Measurements from ENCODE around the gene C6orf132.
A peak's percentile ranks its signal among the peaks of the same experiment; 100 is the strongest.

Gene C6orf132, protein sequence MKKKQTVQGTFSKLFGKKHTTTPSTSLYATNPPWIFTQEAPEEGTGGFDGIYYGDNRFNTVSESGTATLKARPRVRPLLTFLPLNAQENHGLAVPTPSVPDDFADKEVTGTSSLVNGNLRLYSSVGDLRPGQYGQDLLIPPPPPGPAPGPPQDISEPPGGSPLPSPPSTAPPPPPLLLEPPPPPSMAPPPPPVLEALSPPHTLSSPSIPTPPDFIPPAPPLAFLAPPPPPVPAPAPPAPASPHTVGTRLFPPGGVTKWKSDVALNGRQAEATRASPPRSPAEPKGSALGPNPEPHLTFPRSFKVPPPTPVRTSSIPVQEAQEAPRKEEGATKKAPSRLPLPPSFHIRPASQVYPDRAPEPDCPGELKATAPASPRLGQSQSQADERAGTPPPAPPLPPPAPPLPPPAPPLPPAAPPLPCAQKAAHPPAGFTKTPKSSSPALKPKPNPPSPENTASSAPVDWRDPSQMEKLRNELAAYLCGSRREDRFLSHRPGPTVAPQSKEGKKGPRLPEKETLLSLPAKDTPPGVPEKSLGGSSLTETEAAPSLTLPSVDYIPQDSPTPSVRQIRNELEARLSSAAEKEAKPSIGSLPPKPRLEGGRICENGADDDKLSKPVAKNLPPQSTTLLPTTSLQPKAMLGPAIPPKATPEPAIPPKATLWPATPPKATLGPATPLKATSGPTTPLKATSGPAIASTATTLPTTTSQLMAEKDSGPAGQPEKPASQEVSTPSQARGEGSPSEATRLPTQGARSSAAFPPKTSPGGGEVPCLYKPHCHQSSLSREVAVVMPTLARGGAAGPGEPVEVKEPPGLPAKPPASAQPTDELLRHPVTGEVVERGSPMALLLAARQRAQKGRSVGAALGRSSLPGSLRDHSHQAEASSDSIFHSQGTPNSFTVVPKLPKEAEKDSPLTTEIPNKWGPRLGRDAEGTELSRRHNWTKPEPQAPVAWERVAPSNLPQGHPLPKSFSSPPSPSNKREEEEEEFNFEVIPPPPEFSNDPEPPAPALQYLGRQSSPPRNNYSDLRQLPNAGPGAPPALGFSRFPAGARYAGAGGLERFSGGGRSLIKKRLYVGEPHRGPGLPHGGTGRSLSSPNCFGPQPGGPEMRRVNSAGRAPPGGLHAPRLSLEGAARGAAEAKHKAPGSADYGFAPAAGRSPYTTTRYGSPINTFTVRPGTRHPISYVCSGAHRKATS

DNA sequence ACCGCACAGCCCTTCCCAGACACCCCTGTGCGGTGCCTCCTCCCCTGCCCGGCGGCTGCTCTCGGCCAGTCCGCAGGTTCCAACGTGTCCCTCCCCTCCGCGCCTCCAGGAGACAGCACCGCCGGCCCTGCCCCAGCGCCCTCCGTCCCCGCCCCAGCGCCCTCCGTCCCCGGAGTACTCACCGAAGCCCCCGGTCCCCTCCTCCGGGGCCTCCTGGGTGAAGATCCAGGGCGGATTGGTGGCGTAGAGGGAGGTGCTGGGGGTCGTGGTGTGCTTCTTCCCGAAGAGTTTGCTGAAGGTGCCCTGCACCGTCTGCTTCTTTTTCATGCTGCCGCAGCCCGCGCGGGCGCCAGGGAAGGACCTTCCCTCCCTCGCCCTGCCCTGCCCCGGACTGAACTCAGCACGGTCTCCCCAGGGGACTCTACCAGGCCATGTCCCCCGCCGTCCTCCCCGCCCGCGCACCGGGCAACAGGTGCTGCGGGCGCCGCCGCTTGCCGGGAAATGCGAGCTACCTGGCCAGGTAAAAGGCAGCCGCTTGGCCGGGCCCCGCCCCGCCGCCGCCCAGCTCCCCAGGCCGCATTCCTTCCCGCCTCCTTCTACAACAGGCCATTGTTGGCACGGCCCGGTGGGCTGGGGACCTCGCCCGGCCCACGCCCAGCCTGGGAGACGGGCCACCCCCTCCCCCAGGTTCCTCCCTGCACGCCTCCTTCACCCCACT is at the start of gene C6orf132:
Gene C6orf132 (minus strand): TSS at position 503 of the 718 bp plus-strand sequence. CDS start 176 bp downstream, at position 327.
- TF ChIP-seq POLR2A (IDR thresholded peaks at IDR 0.05; ENCODE audit: low read length) (no peak), GATA1 (IDR thresholded peaks at IDR 0.05; ENCODE audit: low read depth, low read length) (no peak)
- DNase-seq, result no peak

DNA sequence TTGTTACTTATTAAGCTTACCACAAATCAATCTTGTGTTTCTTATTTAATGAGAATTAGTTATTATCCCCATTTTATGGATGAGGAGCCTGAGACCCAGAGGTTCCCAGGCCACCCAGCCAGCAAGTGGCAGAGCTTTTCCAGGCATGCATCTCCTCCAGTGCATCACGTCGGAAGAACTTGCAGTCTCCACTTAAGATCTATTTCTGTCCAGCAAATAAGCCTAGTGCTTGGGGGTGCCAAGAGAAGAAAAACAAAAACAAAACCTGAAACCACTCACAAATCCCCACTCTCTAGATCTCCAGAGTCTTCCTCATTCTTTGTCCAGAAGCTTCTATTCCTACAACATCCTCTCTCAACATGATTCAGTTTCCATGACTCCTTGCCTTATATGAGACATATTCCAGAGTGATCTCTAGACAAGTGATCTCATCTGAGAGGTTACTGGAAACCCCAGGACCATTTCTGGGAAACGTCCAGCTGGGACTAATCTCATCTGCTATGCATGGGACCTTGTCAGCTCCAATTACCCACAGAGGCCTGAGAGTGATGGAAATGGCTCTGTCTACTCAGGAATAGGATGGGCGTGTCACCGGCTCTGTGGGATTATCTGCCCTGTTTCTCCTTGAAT is 48.2 kb upstream of the C6orf132 start:
- no peak for DNase-seq
- no peak for TF ChIP-seq GATA1 (IDR thresholded peaks at IDR 0.05; ENCODE audit: low read depth, low read length)
- no peak for TF ChIP-seq POLR2A (IDR thresholded peaks at IDR 0.05; ENCODE audit: low read length)

DNA sequence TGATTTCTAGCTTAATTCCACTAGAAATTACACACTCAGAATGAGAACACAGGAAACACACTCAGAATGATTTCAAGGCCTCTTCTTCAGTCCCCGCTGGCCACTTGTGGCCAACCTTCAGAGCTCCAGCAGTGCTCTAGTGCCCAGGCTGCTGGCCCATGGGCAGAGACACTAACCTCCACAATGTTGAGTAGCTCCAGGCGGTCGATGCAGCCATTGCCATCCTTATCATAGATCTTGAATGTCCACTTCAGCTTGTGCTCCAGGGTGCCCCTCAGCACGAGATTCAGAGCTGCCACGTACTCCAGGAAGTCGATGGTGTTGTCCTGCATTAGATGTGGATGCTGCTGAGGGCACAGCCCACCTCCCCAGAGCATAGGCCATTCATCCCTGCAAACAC is 46.0 kb upstream of the C6orf132 start:
- TF ChIP-seq GATA1 (IDR thresholded peaks at IDR 0.05; ENCODE audit: low read depth, low read length) (no peak), POLR2A (IDR thresholded peaks at IDR 0.05; ENCODE audit: low read length) (no peak)
- no peak for DNase-seq

DNA sequence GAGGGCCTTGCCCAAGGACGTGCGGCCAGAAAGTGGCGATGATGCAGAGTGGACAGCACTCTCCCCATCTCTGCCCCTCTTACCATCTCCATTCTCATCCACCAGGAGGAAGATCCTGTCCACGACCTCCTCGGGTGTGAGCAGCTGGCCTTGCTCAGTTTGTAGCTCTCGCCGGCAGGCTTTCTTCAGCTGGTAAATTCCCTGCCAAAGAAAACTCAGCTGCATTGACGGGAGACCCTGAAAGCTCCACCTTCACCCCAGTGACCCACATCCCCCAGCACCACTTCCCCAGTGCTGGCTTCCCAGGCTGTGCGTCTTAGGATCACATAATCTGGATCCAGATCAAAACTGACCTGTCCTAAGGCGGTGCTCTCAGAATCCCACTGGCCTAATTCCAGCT is 43.2 kb upstream of the C6orf132 start:
- no peak for TF ChIP-seq GATA1 (IDR thresholded peaks at IDR 0.05; ENCODE audit: low read depth, low read length)
- no peak for TF ChIP-seq POLR2A (IDR thresholded peaks at IDR 0.05; ENCODE audit: low read length)
- no peak for DNase-seq

DNA sequence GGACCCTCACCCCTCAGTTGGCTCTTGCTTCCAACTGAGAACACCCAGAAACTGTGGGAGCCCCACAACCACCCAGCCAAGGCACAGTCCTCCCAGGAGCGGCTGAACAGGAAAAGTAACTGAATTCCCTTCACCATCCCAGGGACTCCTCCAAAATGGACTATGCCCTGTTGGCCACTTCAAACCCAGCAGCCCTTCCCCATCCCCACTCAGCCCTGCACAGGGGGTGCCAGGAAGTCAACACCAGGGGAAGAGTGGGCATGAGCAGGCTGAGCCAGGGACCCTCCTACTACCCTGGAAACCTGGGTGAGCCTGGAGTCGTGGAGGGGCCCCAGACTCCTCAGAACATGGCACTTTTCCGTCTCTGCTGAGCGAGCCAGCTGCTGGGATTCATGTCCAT is 42.1 kb upstream of the C6orf132 start:
- TF ChIP-seq GATA1 (IDR thresholded peaks at IDR 0.05; ENCODE audit: low read depth, low read length) (no peak), POLR2A (IDR thresholded peaks at IDR 0.05; ENCODE audit: low read length) (no peak)
- no peak for DNase-seq

GRCh38 chr6:42182101-42182500 is 39.7 kb upstream of the C6orf132 start:
- no peak for DNase-seq
- TF ChIP-seq POLR2A (IDR thresholded peaks at IDR 0.05; ENCODE audit: low read length) (no peak), GATA1 (IDR thresholded peaks at IDR 0.05; ENCODE audit: low read depth, low read length) (no peak)

- TF ChIP-seq POLR2A (IDR thresholded peaks at IDR 0.05; ENCODE audit: low read length) (no peak), GATA1 (IDR thresholded peaks at IDR 0.05; ENCODE audit: low read depth, low read length) (no peak)
- no peak for DNase-seq
Measured at GRCh38 chr6:42179945-42180313, 37.5 kb upstream of the C6orf132 start.

DNA sequence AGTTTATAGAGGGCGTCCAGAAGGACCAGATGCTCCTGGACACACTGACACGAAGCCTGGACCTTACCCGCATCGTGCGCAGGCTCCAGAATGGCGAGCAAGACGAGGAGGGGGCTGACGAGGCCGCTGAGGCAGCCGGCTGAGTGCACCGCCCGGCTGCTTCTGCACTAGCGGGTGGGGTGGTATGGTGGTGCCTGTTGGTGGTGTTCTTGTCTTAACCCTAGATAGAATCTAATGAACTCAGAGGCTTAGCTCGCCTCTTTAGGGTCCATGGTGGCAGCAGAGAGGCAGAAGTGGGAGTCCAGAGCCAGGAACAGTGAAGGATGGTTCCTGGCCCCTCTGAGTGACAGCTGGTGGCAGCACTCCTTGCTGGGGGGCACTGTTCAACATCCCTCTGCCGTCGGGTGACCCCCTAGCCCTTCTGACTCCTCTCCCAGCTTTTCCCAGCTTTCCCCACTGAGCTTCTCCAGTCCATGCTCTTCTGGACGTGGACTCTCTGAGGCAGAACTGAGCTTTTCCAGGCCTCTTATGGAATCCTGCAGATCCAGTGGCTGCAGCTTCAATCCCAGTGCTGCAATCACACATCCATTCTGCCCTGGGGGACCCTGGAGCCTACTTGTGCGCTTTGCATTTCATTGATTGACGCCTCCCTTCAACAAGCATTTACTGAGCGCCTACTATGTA is 37.0 kb upstream of the C6orf132 start:
- no peak for DNase-seq
- TF ChIP-seq POLR2A (IDR thresholded peaks at IDR 0.05; ENCODE audit: low read length), result no peak
- no peak for TF ChIP-seq GATA1 (IDR thresholded peaks at IDR 0.05; ENCODE audit: low read depth, low read length)

DNA sequence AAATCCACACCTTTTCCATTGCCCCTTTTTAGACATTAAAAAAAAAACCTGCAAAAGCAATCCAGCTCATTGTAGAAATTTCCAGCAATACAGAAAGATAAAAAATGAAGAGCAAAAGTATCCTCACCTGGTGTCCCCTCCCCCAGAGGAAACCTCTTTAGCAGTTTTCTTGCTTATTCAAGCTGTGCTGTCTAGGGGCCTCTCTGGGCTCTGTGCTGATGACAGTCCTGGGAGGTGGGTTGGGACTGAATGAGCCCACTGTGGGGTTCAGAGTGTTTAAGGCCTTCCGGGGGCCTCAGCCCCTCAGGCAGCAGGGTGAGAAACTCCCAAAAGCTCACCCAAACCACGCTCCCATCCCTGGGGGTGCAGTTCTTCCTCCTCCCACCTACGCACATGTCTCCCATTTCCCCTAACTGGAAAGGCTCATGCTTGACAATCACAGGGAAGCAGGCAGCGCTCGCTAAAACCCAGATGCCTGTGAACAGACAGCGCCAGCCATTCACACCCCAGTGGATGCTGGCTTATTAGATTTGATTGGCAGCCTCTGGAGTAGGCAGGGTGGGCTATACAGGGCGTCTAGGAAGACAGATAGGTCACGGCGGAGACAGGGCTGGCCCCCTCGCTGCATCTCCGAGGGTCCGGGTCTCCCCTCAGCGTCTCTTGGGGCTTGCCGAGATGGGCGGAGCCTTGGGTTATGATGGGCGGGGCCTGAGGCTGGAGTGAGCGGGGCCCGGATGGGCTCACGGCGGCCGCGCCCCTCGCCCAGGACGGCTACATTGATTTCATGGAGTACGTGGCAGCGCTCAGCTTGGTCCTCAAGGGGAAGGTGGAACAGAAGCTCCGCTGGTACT is 35.3 kb upstream of the C6orf132 start:
- TF ChIP-seq GATA1 (IDR thresholded peaks at IDR 0.05; ENCODE audit: low read depth, low read length) (no peak), POLR2A (IDR thresholded peaks at IDR 0.05; ENCODE audit: low read length) (no peak)
- DNase-seq, result no peak

DNA sequence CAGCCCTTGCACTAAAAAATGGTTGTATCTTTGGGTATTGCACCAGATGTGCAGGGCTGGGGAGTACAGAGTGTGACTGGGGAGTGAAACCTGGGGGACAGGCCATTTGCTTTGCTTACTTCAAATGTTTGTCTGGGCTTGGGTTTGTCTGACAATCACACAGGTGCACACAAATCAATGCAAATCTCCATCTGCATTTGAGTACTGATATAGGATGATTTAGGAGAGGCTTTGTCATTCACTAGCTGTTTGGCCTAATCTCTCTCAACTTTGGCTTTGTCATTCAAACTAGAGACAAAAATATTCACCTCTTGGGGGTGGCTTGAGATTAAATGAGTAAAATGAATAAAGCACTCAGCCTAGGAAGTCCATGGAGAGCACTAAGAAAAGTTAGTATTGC is 34.6 kb upstream of the C6orf132 start:
- TF ChIP-seq GATA1 (IDR thresholded peaks at IDR 0.05; ENCODE audit: low read depth, low read length), result no peak
- TF ChIP-seq POLR2A (IDR thresholded peaks at IDR 0.05; ENCODE audit: low read length), result no peak
- no peak for DNase-seq

DNA sequence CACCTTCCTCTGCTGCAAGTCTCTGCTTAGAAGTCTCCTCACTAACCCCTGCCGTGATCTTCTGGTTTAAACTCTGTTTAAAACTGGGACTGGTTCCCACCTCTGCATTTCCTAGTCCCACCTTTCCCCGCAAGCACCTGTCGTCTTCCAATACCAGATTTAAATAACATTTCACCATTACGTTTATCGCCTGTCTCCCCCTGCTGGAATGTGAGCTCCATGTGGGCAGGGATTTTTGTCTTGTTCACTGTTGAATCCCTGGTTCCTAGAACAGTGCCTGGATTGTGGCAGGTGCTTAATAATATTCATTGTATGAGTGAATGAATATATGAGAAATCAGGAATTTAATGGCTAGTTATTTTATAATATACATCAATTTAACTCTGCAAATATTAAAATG is 33.4 kb upstream of the C6orf132 start:
- peak in 1 of 2 experiments; percentile 14 for DNase-seq
- TF ChIP-seq POLR2A (IDR thresholded peaks at IDR 0.05; ENCODE audit: low read length), result no peak
- no peak for TF ChIP-seq GATA1 (IDR thresholded peaks at IDR 0.05; ENCODE audit: low read depth, low read length)

- TF ChIP-seq GATA1 (IDR thresholded peaks at IDR 0.05; ENCODE audit: low read depth, low read length) (no peak), POLR2A (IDR thresholded peaks at IDR 0.05; ENCODE audit: low read length) (no peak)
- DNase-seq, result no peak
Measured at GRCh38 chr6:42173101-42173500, 30.7 kb upstream of the C6orf132 start, which contains the start of gene GUCA1A. Gene GUCA1A, plus strand, starts transcription at chr6:42173364. Its CDS starts 250 bp downstream, at chr6:42173614.
